ENCODE measurements around the gene NR1H2. TPM values are rescaled to one million over a fixed set of nuclear protein-coding genes. Genes with fewer than 3 reads are reported as not detected.

NR1H2 gene
- total RNA-seq, 1 experiment from 2014 or later = 40.3 TPM

DNA sequence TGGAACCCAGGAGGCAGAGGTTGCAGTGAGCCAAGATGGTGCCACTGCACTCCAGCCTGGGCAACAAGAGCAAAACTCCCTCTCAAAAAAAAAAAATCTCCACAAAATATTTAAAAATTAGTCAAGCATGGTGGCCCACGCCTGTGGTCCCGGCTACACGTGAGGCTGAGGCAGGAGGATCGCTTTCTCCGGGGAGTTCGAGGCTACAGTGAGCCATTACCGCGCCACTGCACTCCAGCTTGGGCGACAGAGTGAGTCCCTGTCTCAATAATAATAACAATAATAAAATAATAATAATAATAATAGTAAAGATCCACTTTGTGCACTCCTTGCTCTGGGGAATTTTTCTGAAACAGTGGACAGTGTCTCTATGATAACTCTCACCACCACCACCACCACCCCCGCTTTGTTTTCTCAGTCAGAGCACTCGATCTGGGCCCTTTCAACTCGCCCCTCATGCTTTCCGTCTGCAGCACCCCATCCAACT, 19.5 kb upstream of the NR1H2 start (continued):
- no peak for TF ChIP-seq CBX3 (IDR thresholded peaks at IDR 0.05; ENCODE audit: low read depth)
- TF ChIP-seq, protein P1, sequence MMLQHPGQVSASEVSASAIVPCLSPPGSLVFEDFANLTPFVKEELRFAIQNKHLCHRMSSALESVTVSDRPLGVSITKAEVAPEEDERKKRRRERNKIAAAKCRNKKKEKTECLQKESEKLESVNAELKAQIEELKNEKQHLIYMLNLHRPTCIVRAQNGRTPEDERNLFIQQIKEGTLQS (IDR thresholded peaks at IDR 0.05) = no peak
- TF ChIP-seq ZNF274 (IDR thresholded peaks at IDR 0.05; ENCODE audit: low read depth, low read length) = no peak
- TF ChIP-seq SP1 (IDR thresholded peaks at IDR 0.05; ENCODE audit: low read depth) = no peak

DNA sequence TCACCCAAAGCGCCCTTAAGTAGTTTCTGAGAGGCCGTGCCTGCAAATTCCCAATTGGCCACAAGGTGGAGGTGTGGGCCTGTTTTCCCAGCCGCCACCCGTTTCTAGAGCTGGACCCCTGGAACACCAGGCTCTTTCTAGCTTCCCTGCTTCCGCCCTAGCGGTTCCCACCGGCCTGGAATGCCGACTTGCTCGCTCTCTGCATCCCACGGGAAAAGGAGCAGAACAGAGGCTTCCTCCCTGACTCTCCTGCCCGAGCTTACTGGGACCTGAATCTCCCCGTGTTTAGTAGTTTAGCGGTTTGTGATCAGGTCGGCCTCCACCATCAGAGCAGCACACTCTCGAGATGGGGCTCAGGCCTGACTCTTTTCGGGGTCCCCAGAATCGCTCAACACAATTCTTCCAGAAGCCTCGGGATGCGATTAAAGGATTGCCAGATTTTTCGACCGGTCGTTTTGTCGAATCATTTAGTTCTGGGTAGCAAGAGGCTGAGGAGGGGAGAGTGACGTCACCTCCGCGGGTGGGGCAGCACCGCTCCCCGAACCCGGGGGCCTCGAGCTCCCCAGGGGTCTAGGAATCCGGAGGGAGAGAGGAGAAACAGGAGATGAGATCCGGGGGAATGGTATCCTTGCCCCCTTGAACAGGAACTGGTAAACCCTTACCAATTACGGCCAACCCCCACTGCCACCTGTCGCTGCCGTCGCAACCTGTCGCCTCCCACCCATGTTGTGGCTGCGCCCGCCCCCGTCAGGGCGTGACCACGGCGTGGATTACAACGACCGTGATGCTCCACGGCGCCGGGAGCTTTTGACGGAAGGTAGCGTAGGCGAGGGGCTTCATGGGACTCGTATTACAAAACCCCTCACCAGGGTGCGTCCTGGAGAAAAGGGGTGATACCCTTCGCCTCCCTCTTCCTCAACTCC, 18.8 kb upstream of the NR1H2 start:
- H3K36me3 ChIP-seq (ENCODE audit: control insufficient read depth in 1 of 2, insufficient read depth in 2 of 2, low read length in 2 of 2) = no peaks in the 10 kb centered on the region
- no TSS peak for BruUV-seq (replicated peaks)
- no peaks in the 10 kb centered on the region for H3K9me3 ChIP-seq (ENCODE audit: control insufficient read depth in 1 of 2, insufficient read depth in 1 of 2, low read depth in 1 of 2, low read length in 2 of 2)
- no peak overlapping the region for H3K27ac ChIP-seq (ENCODE audit: low read depth, low read length)
- ChIA-PET RAD21 (ENCODE audit: low non-redundant PET in 1 of 2, low total read pairs in 2 of 2, uncharacterized antibody in 2 of 2, unreplicated experiment in 2 of 2) (interaction anchor here in 1 of 2 experiments (1.0 kb wide), 1 partner anchor 28 kb away, joined by 3 read pairs; the partner anchor contains the start of gene KCNC3), POLR2A (no interaction called here), CTCF (interaction anchor here (0.6 to 1.4 kb wide), 11 partner anchors 9 to 565 kb away, joined by 3 to 10 read pairs (median 5); partner anchors contain the start of genes JOSD2 and KCNC3)
- H3K27me3 ChIP-seq (ENCODE audit: insufficient read depth, low read length) = no peaks in the 10 kb centered on the region
- H3K79me2 ChIP-seq (ENCODE audit: insufficient read depth, low read length) = no peaks in the 10 kb centered on the region
- H3K4me1 ChIP-seq (ENCODE audit: control insufficient read depth in 1 of 2, insufficient read depth in 2 of 2, low read length in 2 of 2) = peaks cover 0 to 3% of the 10 kb centered on the region in 2 experiments; a peak in 1 of 4 replicates
- intact Hi-C loops (cut with micrococcal nuclease) = loop anchor here (2.0 kb wide), 1 partner anchor 103 kb away; no protein-coding TSS in a partner anchor
- H3K9me2 ChIP-seq (ENCODE audit: insufficient read depth) = no peaks in the 10 kb centered on the region
- no peak for DNase-seq (ENCODE audit: low read depth, low spot score)
- H3K4me3 ChIP-seq (replicated peaks in 1 of 2; ENCODE audit: low read depth in 1 of 2, low read length in 2 of 2) = no peak overlapping the region
- H3K4me2 ChIP-seq (ENCODE audit: low read length) = peak overlapping the region; percentile 43
- no peaks in the 10 kb centered on the region for H4K20me1 ChIP-seq (ENCODE audit: insufficient read depth)
- peak overlapping the region; percentile 63 for H2AFZ ChIP-seq (ENCODE audit: low read depth, low read length, poor library complexity, severe bottlenecking)
- no peak for TF ChIP-seq FOSL1 (IDR thresholded peaks at IDR 0.05; ENCODE audit: low read depth)
- TF ChIP-seq, protein P2, sequence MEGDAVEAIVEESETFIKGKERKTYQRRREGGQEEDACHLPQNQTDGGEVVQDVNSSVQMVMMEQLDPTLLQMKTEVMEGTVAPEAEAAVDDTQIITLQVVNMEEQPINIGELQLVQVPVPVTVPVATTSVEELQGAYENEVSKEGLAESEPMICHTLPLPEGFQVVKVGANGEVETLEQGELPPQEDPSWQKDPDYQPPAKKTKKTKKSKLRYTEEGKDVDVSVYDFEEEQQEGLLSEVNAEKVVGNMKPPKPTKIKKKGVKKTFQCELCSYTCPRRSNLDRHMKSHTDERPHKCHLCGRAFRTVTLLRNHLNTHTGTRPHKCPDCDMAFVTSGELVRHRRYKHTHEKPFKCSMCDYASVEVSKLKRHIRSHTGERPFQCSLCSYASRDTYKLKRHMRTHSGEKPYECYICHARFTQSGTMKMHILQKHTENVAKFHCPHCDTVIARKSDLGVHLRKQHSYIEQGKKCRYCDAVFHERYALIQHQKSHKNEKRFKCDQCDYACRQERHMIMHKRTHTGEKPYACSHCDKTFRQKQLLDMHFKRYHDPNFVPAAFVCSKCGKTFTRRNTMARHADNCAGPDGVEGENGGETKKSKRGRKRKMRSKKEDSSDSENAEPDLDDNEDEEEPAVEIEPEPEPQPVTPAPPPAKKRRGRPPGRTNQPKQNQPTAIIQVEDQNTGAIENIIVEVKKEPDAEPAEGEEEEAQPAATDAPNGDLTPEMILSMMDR (IDR thresholded peaks at IDR 0.05 in 2 of 3, conservative IDR thresholded peaks at IDR 0.05 in 1 of 3; ENCODE audit: borderline replicate concordance in 1 of 3, insufficient read depth in 1 of 3, low read depth in 2 of 3, low read length in 2 of 3) = peak; percentile 67 to 84 (median 83)
- TF ChIP-seq RAD21 (IDR thresholded peaks at IDR 0.05; ENCODE audit: low read depth) = peak; percentile 81
- H3K9ac ChIP-seq (ENCODE audit: low read length) = no peak overlapping the region
- ATAC-seq = peak; percentile 85
